Activated CD8-positive, alpha-beta memory T cell treated with anti-CD3 and anti-CD28 coated beads, Interleukin-2, amount 50 U/mL, for 24 hours (primary cell): ENCODE measurements around the gene GSE1.

Source experiments
- DNase-seq: peaks from one replicate; pipeline ENCODE4 v3.0.0-alpha.2; 2020; ENCODE audit errors: extremely low read depth

GSE1 gene

GRCh38 chr16:85605051-85605911, 7.8 kb upstream of the GSE1 start:
- no peak for DNase-seq

- DNase-seq, result no peak
Measured at GRCh38 chr16:85605912-85606841, 6.9 kb upstream of the GSE1 start.

- no peak for DNase-seq
Measured at GRCh38 chr16:85606904-85607303, 6.2 kb upstream of the GSE1 start.

GRCh38 chr16:85607321-85607765, 5.8 kb upstream of the GSE1 start:
- DNase-seq, result no peak

- DNase-seq, result no peak
Measured at GRCh38 chr16:85607796-85608514, 5.2 kb upstream of the GSE1 start.

GRCh38 chr16:85608515-85608885, 4.6 kb upstream of the GSE1 start:
- no peak for DNase-seq

GRCh38 chr16:85608887-85609286, 4.2 kb upstream of the GSE1 start:
- no peak for DNase-seq

- DNase-seq, result no peak
Measured at GRCh38 chr16:85609539-85609938, 3.6 kb upstream of the GSE1 start.

- DNase-seq, result no peak
Measured at GRCh38 chr16:85610059-85610445, 3.1 kb upstream of the GSE1 start.

- DNase-seq, result peak; percentile 74
Measured at GRCh38 chr16:85610446-85611193, 2.5 kb upstream of the GSE1 start.

- DNase-seq, result no peak
Measured at GRCh38 chr16:85611194-85611443, 2.0 kb upstream of the GSE1 start.

GRCh38 chr16:85611444-85612190, 1.5 kb upstream of the GSE1 start:
- DNase-seq, result no peak

GRCh38 chr16:85612191-85612800, 826 bp upstream of the GSE1 start:
- no peak for DNase-seq

- no peak for DNase-seq
Measured at GRCh38 chr16:85613604-85614337, 649 bp downstream of the GSE1 start.

GRCh38 chr16:85614338-85615013, 1.4 kb downstream of the GSE1 start:
- no peak for DNase-seq

- DNase-seq, result no peak
Measured at GRCh38 chr16:85615014-85615851, 2.1 kb downstream of the GSE1 start.

GRCh38 chr16:85615852-85616606, 2.9 kb downstream of the GSE1 start:
- no peak for DNase-seq
